Measurements from ENCODE around the gene CCDC194. TPM values are rescaled to one million over a fixed set of nuclear protein-coding genes. Genes with fewer than 3 reads are reported as not detected.

Gene CCDC194
- total and polyA plus RNA-seq, 2 of the 13 experiments (the other 11 are each of a cell fraction or from before 2014, with no cell fraction given), result 0.13 to 0.21 TPM

GRCh38 chr19:17385878-17386611 lies 8.0 kb downstream of the CCDC194 start:
- Histone ChIP-seq H3K79me2 (ENCODE audit: insufficient read depth, low read length) (no peaks in the 10 kb centered on the region), H3K4me2 (ENCODE audit: low read depth, low read length) (no peak overlapping the region), H3K36me3 (replicated peaks in 1 of 2; ENCODE audit: control insufficient read depth in 1 of 2, insufficient read depth in 2 of 2, low read length in 2 of 2) (no peaks in the 10 kb centered on the region), H3K9ac (ENCODE audit: insufficient read depth, low read depth, low read length) (no peak overlapping the region), H4K20me1 (ENCODE audit: insufficient read depth, low read length) (no peaks in the 10 kb centered on the region), H3K27ac (ENCODE audit: extremely low read length, insufficient read depth, low read length) (no peak overlapping the region), H2AFZ (ENCODE audit: low read length) (no peak overlapping the region), H3K9me3 (ENCODE audit: low read length) (peaks cover 10% of the 10 kb centered on the region), H3K27me3 (ENCODE audit: control insufficient read depth in 1 of 2, insufficient read depth in 2 of 2, low read length in 2 of 2) (peaks cover 0 to 1% of the 10 kb centered on the region in 2 experiments; a peak in 1 of 5 replicates), H3K4me1 (ENCODE audit: insufficient read depth, low read length) (peaks cover 13% of the 10 kb centered on the region), H3K4me3 (replicated peaks in 1 of 3; ENCODE audit: insufficient read depth in 1 of 3, low read depth in 2 of 3, low read length in 3 of 3) (no peak overlapping the region)
- intact Hi-C loops (cut with micrococcal nuclease; ENCODE audit: unreplicated experiment) (loop anchor here (1.0 to 5.0 kb wide), 2 partner anchors 40 to 319 kb away; no protein-coding TSS in a partner anchor), in situ Hi-C loops (cut with HindIII; ENCODE audit: extremely low pct_ligation_motif_present, low pct_unique_long_range_greater_than_20kb) (loop anchor here (5.0 kb wide), 1 partner anchor 39 kb away; no protein-coding TSS in a partner anchor)
- 48% methylated on average over 7 of the region's 20 CpGs for WGBS (ENCODE audit: low lambda C conversion rate)
- ATAC-seq (peak; percentile 68), DNase-seq (ENCODE audit: low spot score) (peak; percentile 41), FAIRE-seq (no peak)
- CTCF ChIA-PET (ENCODE audit: low intra/inter-chr PET ratio, low total read pairs), result interaction anchor here (5.5 kb wide), 1 partner anchor 39 kb away, joined by 49 read pairs; no protein-coding TSS in a partner anchor
- no TSS peak for BruUV-seq (replicated peaks)
- POLR2A ChIA-PET, result interaction anchor here (1.0 kb wide), 1 partner anchor 20 kb away, joined by 6 read pairs; the partner anchor contains the start of gene BST2
- 0 out of 4 replicates have a peak, but pooled peaks of 1 of the 2 experiments have one; percentile 19 for TF ChIP-seq HMGXB4 (CRISPR knock-in tag; IDR thresholded peaks at IDR 0.05; ENCODE audit: borderline replicate concordance in 1 of 2, low read depth in 1 of 2)
- TF ChIP-seq SNAPC2 (CRISPR knock-in tag; IDR thresholded peaks at IDR 0.05), result no peak
- no peak for TF ChIP-seq MTA3 (CRISPR knock-in tag; IDR thresholded peaks at IDR 0.05)
- no peak for TF ChIP-seq ZBTB1 (CRISPR knock-in tag; IDR thresholded peaks at IDR 0.05; ENCODE audit: borderline replicate concordance)
- TF ChIP-seq SALL1 (CRISPR knock-in tag; IDR thresholded peaks at IDR 0.05), result 0 out of 2 replicates have a peak, but pooled peaks have one; percentile 10
- TF ChIP-seq ZSCAN21 (CRISPR knock-in tag; IDR thresholded peaks at IDR 0.05; ENCODE audit: borderline replicate concordance), result 0 out of 2 replicates have a peak, but pooled peaks have one; percentile 22
- no peak for TF ChIP-seq ZNF644 (CRISPR knock-in tag; IDR thresholded peaks at IDR 0.05; ENCODE audit: low read depth)
- no peak for TF ChIP-seq DR1 (CRISPR knock-in tag; IDR thresholded peaks at IDR 0.05)
- TF ChIP-seq ZNF121 (CRISPR knock-in tag; IDR thresholded peaks at IDR 0.05), result 0 out of 2 replicates have a peak, but pooled peaks have one; percentile 10
- no peak for TF ChIP-seq MAFK (conservative IDR thresholded peaks at IDR 0.05 in 1 of 2, IDR thresholded peaks at IDR 0.05 in 1 of 2; ENCODE audit: low read length in 2 of 2)
- TF ChIP-seq MNT (IDR thresholded peaks at IDR 0.05), result no peak
- no peak for TF ChIP-seq ZNF142 (CRISPR knock-in tag; IDR thresholded peaks at IDR 0.05)
- TF ChIP-seq SMC3 (IDR thresholded peaks at IDR 0.05; ENCODE audit: low read length), result peak; percentile 46; the same call in 1 of the 2 replicates
